ENCODE results near the gene ARHGAP22. TPM values are rescaled to one million over a fixed set of nuclear protein-coding genes. Genes with fewer than 3 reads are reported as not detected.

The ARHGAP22 gene
- total and polyA plus RNA-seq, 2 donors (not counting 1 experiment from before 2014, with no cell fraction given) = 10.4 to 75.5 TPM

DNA sequence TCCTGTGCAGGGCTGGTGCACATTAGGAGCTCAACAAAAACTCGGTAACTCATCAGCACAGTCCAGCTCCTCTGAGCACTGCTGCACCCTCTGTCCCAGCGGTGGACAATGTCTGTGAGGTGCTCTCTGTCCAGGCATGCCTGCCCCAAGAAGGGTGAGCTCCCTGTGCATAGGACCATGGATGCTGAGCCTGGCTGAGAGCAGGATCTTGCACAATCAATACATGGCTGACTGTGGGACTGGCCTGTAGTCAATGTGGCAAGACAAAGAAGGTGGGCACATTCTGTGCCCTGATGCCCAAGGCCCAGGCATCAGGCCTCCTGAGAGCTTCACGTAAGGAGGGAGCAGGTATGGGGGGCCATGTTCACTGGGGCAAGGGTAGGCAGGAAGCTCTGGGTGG, 17.1 kb downstream of the ARHGAP22 start:
- Histone ChIP-seq H3K27me3 (ENCODE audit: control insufficient read depth, insufficient read depth, low read length) (no peaks in the 10 kb centered on the region), H3K36me3 (ENCODE audit: control insufficient read depth, insufficient read depth, low read length) (peaks cover 6% of the 10 kb centered on the region), H3K4me1 (ENCODE audit: control insufficient read depth, extremely low read depth, insufficient read depth, low read length) (peaks cover 18% of the 10 kb centered on the region), H2AFZ (ENCODE audit: low read length) (no peak overlapping the region), H3K9ac (ENCODE audit: insufficient read depth, low read length) (no peak overlapping the region), H3K79me2 (ENCODE audit: control insufficient read depth, insufficient read depth, low read length) (peaks cover 89% of the 10 kb centered on the region), H4K20me1 (ENCODE audit: control insufficient read depth, extremely low read depth, insufficient read depth, low read length) (no peaks in the 10 kb centered on the region), H3K27ac (ENCODE audit: insufficient read depth, low read length) (no peak overlapping the region), H3K4me2 (ENCODE audit: extremely low read depth, insufficient read depth, low read length) (no peak overlapping the region), H3K4me3 (replicated peaks in 1 of 4; ENCODE audit: control extremely low read depth in 1 of 4, insufficient read depth in 1 of 4, low read depth in 3 of 4, low read length in 4 of 4) (no peak overlapping the region), H3K9me3 (ENCODE audit: control insufficient read depth, insufficient read depth, low read depth, low read length) (no peaks in the 10 kb centered on the region)
- DNase-seq (ENCODE audit: low read depth in 2 of 2) = no peak
- TF ChIP-seq CTCF (conservative IDR thresholded peaks at IDR 0.05 in 1 of 2, IDR thresholded peaks at IDR 0.05 in 1 of 2; ENCODE audit: low read depth in 1 of 2, low read length in 2 of 2) = no peak
- no peak for TF ChIP-seq EZH2 (IDR thresholded peaks at IDR 0.05; ENCODE audit: low read length, missing control alignments)

GRCh38 chr10:48587101-48587500, 17.8 kb downstream of the ARHGAP22 start:
- Histone ChIP-seq H3K9ac (ENCODE audit: insufficient read depth, low read length) (no peak overlapping the region), H3K4me2 (ENCODE audit: extremely low read depth, insufficient read depth, low read length) (no peak overlapping the region), H3K4me3 (replicated peaks in 1 of 4; ENCODE audit: control extremely low read depth in 1 of 4, insufficient read depth in 1 of 4, low read depth in 3 of 4, low read length in 4 of 4) (no peak overlapping the region), H3K27ac (ENCODE audit: insufficient read depth, low read length) (no peak overlapping the region), H4K20me1 (ENCODE audit: control insufficient read depth, extremely low read depth, insufficient read depth, low read length) (no peaks in the 10 kb centered on the region), H3K4me1 (ENCODE audit: control insufficient read depth, extremely low read depth, insufficient read depth, low read length) (peaks cover 18% of the 10 kb centered on the region), H2AFZ (ENCODE audit: low read length) (no peak overlapping the region), H3K36me3 (ENCODE audit: control insufficient read depth, insufficient read depth, low read length) (peaks cover 6% of the 10 kb centered on the region), H3K9me3 (ENCODE audit: control insufficient read depth, insufficient read depth, low read depth, low read length) (no peaks in the 10 kb centered on the region), H3K79me2 (ENCODE audit: control insufficient read depth, insufficient read depth, low read length) (peaks cover 86% of the 10 kb centered on the region), H3K27me3 (ENCODE audit: control insufficient read depth, insufficient read depth, low read length) (no peaks in the 10 kb centered on the region)
- no peak for DNase-seq (ENCODE audit: low read depth in 2 of 2)
- no peak for TF ChIP-seq EZH2 (IDR thresholded peaks at IDR 0.05; ENCODE audit: low read length, missing control alignments)
- TF ChIP-seq CTCF (conservative IDR thresholded peaks at IDR 0.05 in 1 of 2, IDR thresholded peaks at IDR 0.05 in 1 of 2; ENCODE audit: low read depth in 1 of 2, low read length in 2 of 2) = no peak

DNA sequence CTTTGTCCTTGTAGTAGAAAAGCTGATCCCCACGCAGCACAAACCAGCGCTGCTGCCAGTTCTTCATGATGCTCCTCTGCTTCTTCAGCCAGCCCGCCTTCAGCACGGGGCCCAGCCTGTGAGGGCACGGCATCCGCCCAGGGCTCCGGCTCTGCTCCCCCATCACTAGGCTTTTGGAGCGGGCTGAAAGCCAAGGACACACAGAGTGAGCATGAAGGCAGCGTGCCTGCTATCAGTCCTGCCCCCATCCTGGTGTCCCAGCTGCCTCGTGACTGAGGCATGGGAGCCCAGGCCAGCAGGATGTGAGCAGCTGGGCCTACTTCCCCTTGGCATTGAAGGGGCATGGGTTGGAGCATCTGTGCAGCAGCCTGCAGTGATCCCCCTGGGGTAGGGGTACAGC, 21.9 kb downstream of the ARHGAP22 start:
- no peak overlapping the region for H3K27ac ChIP-seq (ENCODE audit: insufficient read depth, low read length)
- peaks cover 10% of the 10 kb centered on the region for H3K36me3 ChIP-seq (ENCODE audit: control insufficient read depth, insufficient read depth, low read length)
- H3K4me2 ChIP-seq (ENCODE audit: extremely low read depth, insufficient read depth, low read length) = no peak overlapping the region
- H3K79me2 ChIP-seq (ENCODE audit: control insufficient read depth, insufficient read depth, low read length) = peaks cover 77% of the 10 kb centered on the region
- no peak for TF ChIP-seq CTCF (conservative IDR thresholded peaks at IDR 0.05 in 1 of 2, IDR thresholded peaks at IDR 0.05 in 1 of 2; ENCODE audit: low read depth in 1 of 2, low read length in 2 of 2)
- no peaks in the 10 kb centered on the region for H3K9me3 ChIP-seq (ENCODE audit: control insufficient read depth, insufficient read depth, low read depth, low read length)
- no peak for DNase-seq (ENCODE audit: low read depth in 2 of 2)
- no peak overlapping the region for H2AFZ ChIP-seq (ENCODE audit: low read length)
- H3K4me3 ChIP-seq (replicated peaks in 1 of 4; ENCODE audit: control extremely low read depth in 1 of 4, insufficient read depth in 1 of 4, low read depth in 3 of 4, low read length in 4 of 4) = no peak overlapping the region
- H3K27me3 ChIP-seq (ENCODE audit: control insufficient read depth, insufficient read depth, low read length) = no peaks in the 10 kb centered on the region
- H4K20me1 ChIP-seq (ENCODE audit: control insufficient read depth, extremely low read depth, insufficient read depth, low read length) = no peaks in the 10 kb centered on the region
- no peak overlapping the region for H3K9ac ChIP-seq (ENCODE audit: insufficient read depth, low read length)
- H3K4me1 ChIP-seq (ENCODE audit: control insufficient read depth, extremely low read depth, insufficient read depth, low read length) = peaks cover 9% of the 10 kb centered on the region
